GM12878 (cell line): Measurements from ENCODE around the gene SUMF2. TPM values are rescaled to one million over a fixed set of nuclear protein-coding genes. Genes with fewer than 3 reads are reported as not detected.

Experiments
- BACH1 ChIP-seq: fragments of 450-650 bp; IDR thresholded peaks from 2 replicates; pipeline ENCODE4 v1.6.1; 2017; ENCODE audit warnings: mild to moderate bottlenecking, borderline replicate concordance
- CHD2 ChIP-seq: IDR thresholded peaks from 2 replicates; pipeline ENCODE4 v1.6.1; 2011; ENCODE audit warnings: low read depth, low read length, improper control_type of control experiment, borderline replicate concordance
- EED ChIP-seq: sonication (generic); IDR thresholded peaks from 2 replicates; pipeline ENCODE4 v1.6.1; 2016; ENCODE audit warnings: antibody characterized with exemption, low read depth
- ETV6 ChIP-seq, 2 experiments: fragments of 450-650 bp in 1 of 2; IDR thresholded peaks in 1 of 2; conservative IDR thresholded peaks in 1 of 2; 2 replicates each; pipeline ENCODE4 v1.6.1; 2014; ENCODE audit warnings: antibody characterized with exemption in 1 of 2, borderline replicate concordance in 1 of 2, low read depth in 1 of 2, mild to moderate bottlenecking in 1 of 2, moderate library complexity in 1 of 2
- FOXK2 ChIP-seq: fragments of 450-650 bp; IDR thresholded peaks from 2 replicates; pipeline ENCODE4 v1.6.1; 2017; ENCODE audit warnings: mild to moderate bottlenecking, moderate library complexity
- IKZF2 ChIP-seq, 2 experiments: fragments of 450-650 bp; IDR thresholded peaks; 2 replicates each; pipeline ENCODE4 v1.6.1; 2017; ENCODE audit warnings: mild to moderate bottlenecking in 2 of 2, moderate library complexity in 2 of 2
- KAT2A ChIP-seq: conservative IDR thresholded peaks from 2 replicates; pipeline ENCODE4 v1.6.1; 2011; ENCODE audit warnings: low read depth, low read length; ENCODE audit not compliant: control insufficient read depth
- PML ChIP-seq: IDR thresholded peaks from 2 replicates; pipeline ENCODE4 v1.6.1; 2012; ENCODE audit warnings: low read length, inconsistent platforms
- RAD21 ChIP-seq: IDR thresholded peaks from 2 replicates; pipeline ENCODE4 v1.6.1; 2011; ENCODE audit warnings: mild to moderate bottlenecking, low read depth, low read length, moderate library complexity; ENCODE audit not compliant: insufficient read depth
- RELA ChIP-seq: fragments of 450-650 bp; IDR thresholded peaks from 2 replicates; pipeline ENCODE4 v1.8.0; 2014; ENCODE audit warnings: borderline replicate concordance; ENCODE audit not compliant: partially characterized antibody
- SIN3A ChIP-seq: IDR thresholded peaks from 2 replicates; pipeline ENCODE4 v1.6.1; 2012; ENCODE audit warnings: low read depth, low read length, improper control_type of control experiment
- SRF ChIP-seq, 2 experiments: IDR thresholded peaks; 2 replicates each; pipeline ENCODE4 v1.6.1; 2011; ENCODE audit warnings: low read depth in 2 of 2, low read length in 2 of 2, mild to moderate bottlenecking in 1 of 2, moderate library complexity in 1 of 2
- TARDBP ChIP-seq: IDR thresholded peaks from 2 replicates; pipeline ENCODE4 v1.6.1; 2016; ENCODE audit warnings: borderline replicate concordance
- TCF12 ChIP-seq: IDR thresholded peaks from 2 replicates; pipeline ENCODE4 v1.6.1; 2011; ENCODE audit warnings: low read depth, mild to moderate bottlenecking, low read length
- TCF3 ChIP-seq: IDR thresholded peaks from 2 replicates; pipeline ENCODE4 v1.6.1; 2012; ENCODE audit warnings: low read depth, mild to moderate bottlenecking, low read length, borderline replicate concordance; ENCODE audit not compliant: insufficient read depth
- TCF7 ChIP-seq: IDR thresholded peaks from 2 replicates; pipeline ENCODE4 v1.6.1; 2014; ENCODE audit warnings: antibody characterized with exemption, borderline replicate concordance
- YY1 ChIP-seq: IDR thresholded peaks from 2 replicates; pipeline ENCODE4 v1.6.1; 2011; ENCODE audit warnings: low read depth, mild to moderate bottlenecking, low read length
- ZNF24 ChIP-seq: fragments of 450-650 bp; IDR thresholded peaks from 2 replicates; pipeline ENCODE4 v1.6.1; 2017; ENCODE audit warnings: antibody characterized with exemption, mild to moderate bottlenecking
- ZNF384 ChIP-seq: IDR thresholded peaks from 2 replicates; pipeline ENCODE4 v1.6.1; 2012; ENCODE audit warnings: low read depth, mild to moderate bottlenecking, low read length, improper control_type of control experiment, borderline replicate concordance
- ZSCAN29 ChIP-seq: fragments of 450-650 bp; IDR thresholded peaks from 2 replicates; pipeline ENCODE4 v1.6.1; 2017; ENCODE audit warnings: mild to moderate bottlenecking, moderate library complexity
- polyA plus RNA-seq, 11 experiments: library from polyadenylated mRNA; depleted of rRNA in 4 of 11; unstranded in 6 of 11; stranded (reverse) in 5 of 11; fragments of >200 nt; fragmentation: Nextera tagmentation in 4 of 11; fragmentation: Illumina TruSeq in 1 of 11; extraction: Ambion mirVana in 4 of 11; extraction: Trizol in 1 of 11; gene quantifications; 1 replicate in 1 of 11; 2 replicates in 10 of 11; pipeline versions ENCODE4 v1.2.1 to v1.2.3, GENCODE V29; 2011 to 2016; ENCODE audit warnings: inconsistent platforms in 2 of 11, missing spikeins in 2 of 11, low read depth in 1 of 11
- total RNA-seq, 4 experiments: library from RNA; depleted of rRNA in 3 of 4; stranded (reverse); fragments of >200 nt in 3 of 4; fragmentation: Illumina TruSeq in 1 of 4; extraction: Trizol in 1 of 4; gene quantifications; 2 replicates each; pipeline versions ENCODE4 v1.2.1 to v1.2.3, GENCODE V29; 2013 to 2021
- TF ChIP-seq, protein P1 (sequence below): fragments of 450-650 bp; formaldehyde crosslinking; IDR thresholded peaks from 2 replicates; pipeline ENCODE4 v1.4.0; 2022; ENCODE audit warnings: mild to moderate bottlenecking, moderate library complexity
- TF ChIP-seq, protein P2 (sequence below): fragments of 450-650 bp; IDR thresholded peaks from 2 replicates; pipeline ENCODE4 v1.6.1; 2017; ENCODE audit warnings: mild to moderate bottlenecking, low read depth, inconsistent platforms; ENCODE audit not compliant: poor library complexity, severe bottlenecking
- TF ChIP-seq, protein P3 (sequence below): fragments of 450-650 bp; IDR thresholded peaks from 2 replicates; pipeline ENCODE4 v1.6.1; 2017; ENCODE audit warnings: mild to moderate bottlenecking, moderate library complexity

Gene SUMF2
- total and polyA plus RNA-seq, 10 of the 15 experiments (the other 5 are each of a cell fraction or from before 2014, with no cell fraction given), result 39.9 to 106 (median 71.7) TPM

DNA sequence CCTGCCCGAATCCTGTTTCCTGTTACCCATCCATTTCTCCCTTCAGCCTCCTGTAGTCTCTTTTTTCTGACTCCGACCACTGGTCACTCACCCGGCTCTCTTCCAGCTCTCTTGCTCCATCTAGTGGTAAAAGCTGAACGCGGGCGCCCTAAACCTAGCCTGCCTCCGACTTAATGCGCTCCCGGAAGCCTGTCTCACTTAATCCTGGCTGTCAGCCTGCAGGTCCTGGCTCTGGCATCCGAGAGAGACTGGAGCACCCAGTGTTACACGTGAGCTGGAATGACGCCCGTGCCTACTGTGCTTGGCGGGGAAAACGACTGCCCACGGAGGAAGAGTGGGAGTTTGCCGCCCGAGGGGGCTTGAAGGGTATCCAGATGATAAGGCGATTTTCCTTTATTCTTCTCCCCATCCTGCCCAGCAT is 10.3 kb downstream of the SUMF2 start (continued):
- TF ChIP-seq, protein P1, sequence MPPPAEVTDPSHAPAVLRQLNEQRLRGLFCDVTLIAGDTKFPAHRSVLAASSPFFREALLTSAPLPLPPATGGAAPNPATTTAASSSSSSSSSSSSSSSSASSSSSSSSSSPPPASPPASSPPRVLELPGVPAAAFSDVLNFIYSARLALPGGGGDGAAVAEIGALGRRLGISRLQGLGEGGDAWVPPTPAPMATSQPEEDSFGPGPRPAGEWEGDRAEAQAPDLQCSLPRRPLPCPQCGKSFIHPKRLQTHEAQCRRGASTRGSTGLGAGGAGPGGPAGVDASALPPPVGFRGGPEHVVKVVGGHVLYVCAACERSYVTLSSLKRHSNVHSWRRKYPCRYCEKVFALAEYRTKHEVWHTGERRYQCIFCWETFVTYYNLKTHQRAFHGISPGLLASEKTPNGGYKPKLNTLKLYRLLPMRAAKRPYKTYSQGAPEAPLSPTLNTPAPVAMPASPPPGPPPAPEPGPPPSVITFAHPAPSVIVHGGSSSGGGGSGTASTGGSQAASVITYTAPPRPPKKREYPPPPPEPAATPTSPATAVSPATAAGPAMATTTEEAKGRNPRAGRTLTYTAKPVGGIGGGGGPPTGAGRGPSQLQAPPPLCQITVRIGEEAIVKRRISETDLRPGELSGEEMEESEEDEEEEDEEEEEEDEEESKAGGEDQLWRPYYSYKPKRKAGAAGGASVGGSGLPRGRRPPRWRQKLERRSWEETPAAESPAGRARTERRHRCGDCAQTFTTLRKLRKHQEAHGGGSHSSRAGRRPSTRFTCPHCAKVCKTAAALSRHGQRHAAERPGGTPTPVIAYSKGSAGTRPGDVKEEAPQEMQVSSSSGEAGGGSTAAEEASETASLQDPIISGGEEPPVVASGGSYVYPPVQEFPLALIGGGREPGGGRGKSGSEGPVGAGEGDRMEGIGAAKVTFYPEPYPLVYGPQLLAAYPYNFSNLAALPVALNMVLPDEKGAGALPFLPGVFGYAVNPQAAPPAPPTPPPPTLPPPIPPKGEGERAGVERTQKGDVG (CRISPR knock-in tag), result no peak
- TF ChIP-seq, protein P2, sequence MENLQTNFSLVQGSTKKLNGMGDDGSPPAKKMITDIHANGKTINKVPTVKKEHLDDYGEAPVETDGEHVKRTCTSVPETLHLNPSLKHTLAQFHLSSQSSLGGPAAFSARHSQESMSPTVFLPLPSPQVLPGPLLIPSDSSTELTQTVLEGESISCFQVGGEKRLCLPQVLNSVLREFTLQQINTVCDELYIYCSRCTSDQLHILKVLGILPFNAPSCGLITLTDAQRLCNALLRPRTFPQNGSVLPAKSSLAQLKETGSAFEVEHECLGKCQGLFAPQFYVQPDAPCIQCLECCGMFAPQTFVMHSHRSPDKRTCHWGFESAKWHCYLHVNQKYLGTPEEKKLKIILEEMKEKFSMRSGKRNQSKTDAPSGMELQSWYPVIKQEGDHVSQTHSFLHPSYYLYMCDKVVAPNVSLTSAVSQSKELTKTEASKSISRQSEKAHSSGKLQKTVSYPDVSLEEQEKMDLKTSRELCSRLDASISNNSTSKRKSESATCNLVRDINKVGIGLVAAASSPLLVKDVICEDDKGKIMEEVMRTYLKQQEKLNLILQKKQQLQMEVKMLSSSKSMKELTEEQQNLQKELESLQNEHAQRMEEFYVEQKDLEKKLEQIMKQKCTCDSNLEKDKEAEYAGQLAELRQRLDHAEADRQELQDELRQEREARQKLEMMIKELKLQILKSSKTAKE, result no peak
- TF ChIP-seq ZSCAN29 (no peak), SRF (IDR thresholded peaks at IDR 0.05; ENCODE audit: low read depth in 2 of 2, low read length in 2 of 2) (no peak), PML (no peak), RELA (no peak), ZNF24 (no peak), CHD2 (no peak), KAT2A (no peak), TARDBP (no peak), TCF7 (no peak), ETV6 (conservative IDR thresholded peaks at IDR 0.05 in 1 of 2, IDR thresholded peaks at IDR 0.05 in 1 of 2; ENCODE audit: borderline replicate concordance in 1 of 2, low read depth in 1 of 2) (no peak), IKZF2 (IDR thresholded peaks at IDR 0.05) (0 out of 4 replicates have a peak, but pooled peaks of 1 of the 2 experiments have one; percentile 11), RAD21 (peak; percentile 91), BACH1 (no peak), ZNF384 (peak; percentile 28; the same call in 1 of the 2 replicates), TCF3 (no peak), EED (no peak), FOXK2 (no peak), YY1 (peak; percentile 53; the same call in 1 of the 2 replicates), TCF12 (no peak), SIN3A (no peak)
- TF ChIP-seq, protein P3, sequence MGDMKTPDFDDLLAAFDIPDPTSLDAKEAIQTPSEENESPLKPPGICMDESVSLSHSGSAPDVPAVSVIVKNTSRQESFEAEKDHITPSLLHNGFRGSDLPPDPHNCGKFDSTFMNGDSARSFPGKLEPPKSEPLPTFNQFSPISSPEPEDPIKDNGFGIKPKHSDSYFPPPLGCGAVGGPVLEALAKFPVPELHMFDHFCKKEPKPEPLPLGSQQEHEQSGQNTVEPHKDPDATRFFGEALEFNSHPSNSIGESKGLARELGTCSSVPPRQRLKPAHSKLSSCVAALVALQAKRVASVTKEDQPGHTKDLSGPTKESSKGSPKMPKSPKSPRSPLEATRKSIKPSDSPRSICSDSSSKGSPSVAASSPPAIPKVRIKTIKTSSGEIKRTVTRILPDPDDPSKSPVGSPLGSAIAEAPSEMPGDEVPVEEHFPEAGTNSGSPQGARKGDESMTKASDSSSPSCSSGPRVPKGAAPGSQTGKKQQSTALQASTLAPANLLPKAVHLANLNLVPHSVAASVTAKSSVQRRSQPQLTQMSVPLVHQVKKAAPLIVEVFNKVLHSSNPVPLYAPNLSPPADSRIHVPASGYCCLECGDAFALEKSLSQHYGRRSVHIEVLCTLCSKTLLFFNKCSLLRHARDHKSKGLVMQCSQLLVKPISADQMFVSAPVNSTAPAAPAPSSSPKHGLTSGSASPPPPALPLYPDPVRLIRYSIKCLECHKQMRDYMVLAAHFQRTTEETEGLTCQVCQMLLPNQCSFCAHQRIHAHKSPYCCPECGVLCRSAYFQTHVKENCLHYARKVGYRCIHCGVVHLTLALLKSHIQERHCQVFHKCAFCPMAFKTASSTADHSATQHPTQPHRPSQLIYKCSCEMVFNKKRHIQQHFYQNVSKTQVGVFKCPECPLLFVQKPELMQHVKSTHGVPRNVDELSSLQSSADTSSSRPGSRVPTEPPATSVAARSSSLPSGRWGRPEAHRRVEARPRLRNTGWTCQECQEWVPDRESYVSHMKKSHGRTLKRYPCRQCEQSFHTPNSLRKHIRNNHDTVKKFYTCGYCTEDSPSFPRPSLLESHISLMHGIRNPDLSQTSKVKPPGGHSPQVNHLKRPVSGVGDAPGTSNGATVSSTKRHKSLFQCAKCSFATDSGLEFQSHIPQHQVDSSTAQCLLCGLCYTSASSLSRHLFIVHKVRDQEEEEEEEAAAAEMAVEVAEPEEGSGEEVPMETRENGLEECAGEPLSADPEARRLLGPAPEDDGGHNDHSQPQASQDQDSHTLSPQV, result no peak
